Measurements from ENCODE around the gene HOXB9. TPM values are rescaled to one million over a fixed set of nuclear protein-coding genes. Genes with fewer than 3 reads are reported as not detected.

Gene HOXB9
- total RNA-seq, 1 experiment from 2014 or later, result 0.24 TPM

GRCh38 chr17:48600244-48601098, 25.7 kb downstream of the HOXB9 start (continued):
- TF ChIP-seq SP1 (CRISPR knock-in tag; conservative IDR thresholded peaks at IDR 0.05), result no peak
- no peak for TF ChIP-seq HMGA2 (CRISPR knock-in tag; IDR thresholded peaks at IDR 0.05)

GRCh38 chr17:48599354-48599753, 26.8 kb downstream of the HOXB9 start:
- Mint-ChIP-seq H3K36me3 (peaks cover 2% of the 10 kb centered on the region; the same call in 1 of the 2 replicates), H3K4me3 (no peak overlapping the region), H3K4me1 (peaks cover 37% of the 10 kb centered on the region), H3K27me3 (ENCODE audit: low read depth) (peaks cover 100% of the 10 kb centered on the region; the same call in 1 of the 2 replicates), H3K9me3 (no peaks in the 10 kb centered on the region), H3K27ac (no peak overlapping the region)
- TF ChIP-seq NR2C2 (CRISPR knock-in tag; IDR thresholded peaks at IDR 0.05) (no peak), ERG (CRISPR knock-in tag; IDR thresholded peaks at IDR 0.05) (no peak), ATF3 (CRISPR knock-in tag; conservative IDR thresholded peaks at IDR 0.05) (no peak), ELF4 (CRISPR knock-in tag; IDR thresholded peaks at IDR 0.05; ENCODE audit: low read depth) (no peak), NR1H2 (CRISPR knock-in tag; IDR thresholded peaks at IDR 0.05) (no peak), GABPB1 (CRISPR knock-in tag; IDR thresholded peaks at IDR 0.05) (no peak), ZNF396 (CRISPR knock-in tag; IDR thresholded peaks at IDR 0.05; ENCODE audit: borderline replicate concordance) (no peak), CDX4 (CRISPR knock-in tag; IDR thresholded peaks at IDR 0.05; ENCODE audit: borderline replicate concordance) (no peak), SMAD4 (CRISPR knock-in tag; IDR thresholded peaks at IDR 0.05) (no peak), ZBTB43 (CRISPR knock-in tag; IDR thresholded peaks at IDR 0.05) (no peak), ETV6 (CRISPR knock-in tag; IDR thresholded peaks at IDR 0.05) (no peak), NR3C1 (CRISPR knock-in tag; conservative IDR thresholded peaks at IDR 0.05; ENCODE audit: low read depth) (no peak), FOXJ3 (CRISPR knock-in tag; IDR thresholded peaks at IDR 0.05; ENCODE audit: borderline replicate concordance) (no peak), IRF1 (CRISPR knock-in tag; IDR thresholded peaks at IDR 0.05) (no peak), SP1 (CRISPR knock-in tag; conservative IDR thresholded peaks at IDR 0.05) (no peak), NFATC4 (CRISPR knock-in tag; IDR thresholded peaks at IDR 0.05) (no peak), GRHL2 (CRISPR knock-in tag; IDR thresholded peaks at IDR 0.05; ENCODE audit: insufficient replicate concordance, severe bottlenecking) (no peak)
- TF ChIP-seq, protein P1, sequence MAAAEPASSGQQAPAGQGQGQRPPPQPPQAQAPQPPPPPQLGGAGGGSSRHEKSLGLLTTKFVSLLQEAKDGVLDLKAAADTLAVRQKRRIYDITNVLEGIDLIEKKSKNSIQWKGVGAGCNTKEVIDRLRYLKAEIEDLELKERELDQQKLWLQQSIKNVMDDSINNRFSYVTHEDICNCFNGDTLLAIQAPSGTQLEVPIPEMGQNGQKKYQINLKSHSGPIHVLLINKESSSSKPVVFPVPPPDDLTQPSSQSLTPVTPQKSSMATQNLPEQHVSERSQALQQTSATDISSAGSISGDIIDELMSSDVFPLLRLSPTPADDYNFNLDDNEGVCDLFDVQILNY (CRISPR knock-in tag; IDR thresholded peaks at IDR 0.05), result no peak
- TF ChIP-seq, protein P2, sequence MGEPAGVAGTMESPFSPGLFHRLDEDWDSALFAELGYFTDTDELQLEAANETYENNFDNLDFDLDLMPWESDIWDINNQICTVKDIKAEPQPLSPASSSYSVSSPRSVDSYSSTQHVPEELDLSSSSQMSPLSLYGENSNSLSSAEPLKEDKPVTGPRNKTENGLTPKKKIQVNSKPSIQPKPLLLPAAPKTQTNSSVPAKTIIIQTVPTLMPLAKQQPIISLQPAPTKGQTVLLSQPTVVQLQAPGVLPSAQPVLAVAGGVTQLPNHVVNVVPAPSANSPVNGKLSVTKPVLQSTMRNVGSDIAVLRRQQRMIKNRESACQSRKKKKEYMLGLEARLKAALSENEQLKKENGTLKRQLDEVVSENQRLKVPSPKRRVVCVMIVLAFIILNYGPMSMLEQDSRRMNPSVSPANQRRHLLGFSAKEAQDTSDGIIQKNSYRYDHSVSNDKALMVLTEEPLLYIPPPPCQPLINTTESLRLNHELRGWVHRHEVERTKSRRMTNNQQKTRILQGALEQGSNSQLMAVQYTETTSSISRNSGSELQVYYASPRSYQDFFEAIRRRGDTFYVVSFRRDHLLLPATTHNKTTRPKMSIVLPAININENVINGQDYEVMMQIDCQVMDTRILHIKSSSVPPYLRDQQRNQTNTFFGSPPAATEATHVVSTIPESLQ (CRISPR knock-in tag; IDR thresholded peaks at IDR 0.05), result no peak
- ATAC-seq, result no peak
- ChIA-PET CTCF (no interaction called here), POLR2A (no interaction called here)
- DNase-seq (ENCODE audit: low spot score), result no peak

All from WTC11 (cell line).